NCI-H2171 treated with DMSO at 0.1 percent for 48 hours (cell line): Measurements from ENCODE around the gene PDXDC1.
"Not testable (repeated sequence)": the region's sequence is repeated elsewhere in the genome, so short reads cannot be mapped to it uniquely, and the experiment has no call there.

Experiments used
- DNase-seq: peaks from one replicate; lab custom pipeline; 2025; lab: John Stamatoyannopoulos, UW

Gene PDXDC1

GRCh38 chr16:15016951-15017580 is 42.2 kb downstream of the PDXDC1 start:
- DNase-seq: not testable (repeated sequence)

DNA sequence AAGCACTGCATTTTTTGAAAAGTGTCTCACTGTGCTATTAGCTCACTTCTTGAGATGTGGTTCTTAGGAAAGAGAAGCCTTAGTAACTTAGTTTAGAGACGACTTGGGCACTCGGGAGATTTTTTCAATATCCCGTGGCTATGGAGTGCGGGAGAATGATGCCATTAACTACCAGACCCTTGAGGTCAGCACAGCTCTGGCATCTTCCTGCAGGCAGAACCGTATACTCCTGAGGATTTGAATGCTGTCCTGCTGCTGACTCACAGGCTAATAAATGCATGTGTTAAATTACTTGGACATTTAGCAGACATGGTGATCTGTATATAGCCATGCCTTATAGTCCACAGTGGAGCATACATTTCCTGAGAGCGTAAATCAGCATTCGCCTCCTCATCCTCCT is 46.6 kb downstream of the PDXDC1 start:
- not testable (repeated sequence) for DNase-seq

GRCh38 chr16:15022194-15022593 is 47.4 kb downstream of the PDXDC1 start:
- peak; percentile 70 for DNase-seq

- not testable (repeated sequence) for DNase-seq
These were observed 48.7 kb downstream of the PDXDC1 start for GRCh38 chr16:15023381-15024077.

GRCh38 chr16:15024858-15025199 is 50.0 kb downstream of the PDXDC1 start:
- not testable (repeated sequence) for DNase-seq

DNA sequence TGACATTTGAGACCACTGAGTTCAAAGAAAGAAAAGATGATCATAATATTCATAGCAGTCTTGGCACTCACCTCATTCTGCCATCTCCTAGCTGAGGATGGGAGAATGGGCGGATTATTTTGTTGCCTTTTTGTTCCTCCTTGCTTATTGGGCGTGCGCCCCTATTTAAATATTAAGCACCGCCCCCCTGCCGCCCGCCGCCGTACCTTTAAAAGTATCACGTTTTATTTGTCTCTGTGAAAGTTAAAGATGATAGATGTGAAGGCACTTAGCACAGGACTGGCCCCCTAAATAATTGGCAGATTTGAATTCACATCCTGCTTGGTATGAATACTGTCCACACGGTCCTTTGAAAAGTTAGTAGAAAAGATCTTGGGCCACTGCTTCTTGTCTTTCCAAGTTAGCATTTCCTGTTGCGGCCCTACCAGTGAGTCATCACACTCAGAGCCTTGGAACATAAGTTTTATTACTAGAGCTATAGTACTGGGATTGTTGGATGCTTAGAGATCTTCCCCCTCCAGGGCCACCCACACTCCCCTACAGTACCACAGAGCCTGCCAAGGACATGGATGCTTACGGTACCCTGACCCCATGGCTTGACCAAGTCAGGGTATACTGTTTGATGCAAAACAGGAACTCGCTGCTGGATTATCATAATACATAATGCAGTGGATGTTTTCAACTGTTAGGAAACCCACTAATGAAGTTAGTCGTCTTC is 50.6 kb downstream of the PDXDC1 start:
- not testable (repeated sequence) for DNase-seq

- DNase-seq: not testable (repeated sequence)
These were observed 52.2 kb downstream of the PDXDC1 start for GRCh38 chr16:15027051-15027450.

- DNase-seq: not testable (repeated sequence)
These were observed 52.9 kb downstream of the PDXDC1 start for GRCh38 chr16:15027503-15028344.

- DNase-seq: not testable (repeated sequence)
These were observed 53.5 kb downstream of the PDXDC1 start for GRCh38 chr16:15028345-15028715.

DNA sequence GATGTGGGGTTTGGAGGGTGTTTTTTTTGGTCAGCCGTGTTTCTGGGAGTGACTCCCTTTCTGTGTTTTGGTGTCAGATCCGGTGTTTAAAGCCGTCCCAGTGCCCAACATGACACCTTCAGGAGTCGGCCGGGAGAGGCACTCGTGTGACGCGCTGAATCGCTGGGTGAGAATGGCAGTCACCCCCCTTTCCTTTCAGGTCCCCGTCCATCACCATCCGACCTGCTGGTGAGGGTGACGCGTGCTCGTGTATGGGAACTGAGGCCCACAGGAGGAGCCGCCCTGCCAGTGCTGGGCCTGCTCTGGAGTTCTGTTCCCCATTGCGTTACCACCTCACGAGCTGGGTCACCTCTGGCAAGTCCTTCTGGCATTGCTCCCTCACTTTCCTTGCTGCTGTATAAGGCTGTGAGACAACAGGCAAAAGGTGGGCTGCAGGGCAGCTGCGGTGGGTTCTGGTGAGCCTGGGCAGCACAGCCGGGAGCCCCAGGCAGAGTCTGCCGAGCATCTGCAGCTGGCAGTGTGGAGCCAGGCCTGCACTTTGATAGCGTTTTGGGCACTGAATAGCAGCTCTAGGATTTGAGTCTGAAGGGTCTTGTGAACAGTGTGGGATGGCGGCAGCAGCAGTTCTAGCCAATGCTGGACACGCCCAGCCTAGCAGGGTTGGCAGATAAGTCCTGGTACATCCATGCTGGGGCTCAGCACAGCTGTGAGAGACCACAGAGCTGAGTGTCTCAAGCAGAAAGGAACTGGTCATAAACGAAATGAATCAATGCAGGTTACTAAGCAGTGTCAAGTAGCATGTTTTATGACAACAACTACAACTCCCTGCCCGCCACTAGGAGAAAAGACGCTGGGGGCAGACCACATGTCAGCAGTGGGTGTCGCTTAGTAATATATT is 54.2 kb downstream of the PDXDC1 start:
- DNase-seq: not testable (repeated sequence)

DNA sequence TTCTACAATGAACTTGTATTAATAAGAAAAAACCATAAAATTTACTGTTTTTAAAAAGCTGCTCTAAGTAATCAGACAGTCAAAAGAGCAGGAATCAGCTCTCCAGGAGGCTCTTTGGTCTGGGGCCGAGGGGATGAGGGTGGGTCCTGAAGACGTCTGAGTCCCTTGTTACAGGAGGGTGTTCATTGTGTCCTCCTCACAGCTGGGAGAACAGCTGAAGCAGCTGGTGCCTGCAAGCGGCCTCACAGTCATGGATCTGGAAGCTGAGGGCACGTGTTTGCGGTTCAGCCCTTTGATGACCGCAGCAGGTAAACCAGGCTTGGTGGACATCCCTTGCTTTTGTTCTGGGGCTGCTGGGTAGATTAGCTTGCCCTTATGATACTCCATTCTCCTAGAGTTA is 54.9 kb downstream of the PDXDC1 start:
- not testable (repeated sequence) for DNase-seq

- DNase-seq: no peak
These were observed 56.4 kb downstream of the PDXDC1 start for GRCh38 chr16:15031179-15031578.

- no peak for DNase-seq
These were observed 56.8 kb downstream of the PDXDC1 start for GRCh38 chr16:15031586-15031985.

DNA sequence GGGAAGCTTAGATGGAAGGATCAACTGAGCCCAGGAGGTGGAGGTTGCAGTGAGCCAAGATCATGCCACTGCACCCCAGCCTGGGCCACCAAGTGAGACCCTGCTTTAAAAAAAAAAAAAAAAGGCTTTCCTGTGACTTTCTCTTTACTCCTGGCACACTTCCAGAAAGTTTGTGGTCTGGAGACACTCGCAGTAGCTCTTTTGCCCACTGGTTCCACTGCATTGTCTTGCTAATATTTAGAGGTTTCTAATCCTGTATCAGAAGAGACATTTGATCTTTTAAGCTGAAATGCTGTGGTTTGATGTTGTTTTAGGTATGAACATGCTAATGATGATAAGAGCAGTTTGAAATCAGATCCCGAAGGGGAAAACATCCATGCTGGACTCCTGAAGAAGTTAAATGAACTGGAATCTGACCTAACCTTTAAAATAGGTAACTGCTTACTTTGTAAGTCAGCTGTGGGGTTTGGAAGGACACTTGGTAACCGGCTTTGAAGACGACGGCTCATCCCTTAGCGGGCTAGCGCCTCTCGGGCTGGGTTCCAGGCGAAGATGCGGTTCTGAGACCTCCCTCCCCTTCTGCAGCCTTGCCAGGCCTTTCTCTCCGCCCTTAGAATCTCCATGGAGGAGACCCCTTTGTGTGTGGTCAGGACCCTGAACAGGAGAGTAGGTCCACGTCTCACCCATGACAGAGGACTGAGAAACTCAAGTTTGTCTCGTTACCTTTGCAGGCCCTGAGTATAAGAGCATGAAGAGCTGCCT is 57.9 kb downstream of the PDXDC1 start:
- DNase-seq: no peak

DNA sequence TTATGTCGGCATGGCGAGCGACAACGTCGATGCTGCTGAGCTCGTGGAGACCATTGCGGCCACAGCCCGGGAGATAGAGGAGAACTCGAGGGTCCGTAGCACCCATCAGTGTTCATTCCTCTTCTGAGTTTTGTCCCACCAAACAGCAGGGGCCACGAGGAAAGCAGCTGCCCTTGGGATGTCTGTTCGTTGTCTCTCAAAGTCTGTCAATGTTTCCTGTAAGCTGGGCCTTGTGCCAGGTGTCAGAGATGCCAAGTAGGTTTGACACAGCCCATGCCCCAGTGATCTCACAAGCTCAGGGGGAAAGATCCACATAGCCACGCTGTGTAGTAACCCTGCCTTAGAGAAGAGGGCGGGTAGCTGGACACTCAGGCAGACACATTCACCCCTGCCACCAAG is 58.5 kb downstream of the PDXDC1 start:
- DNase-seq: no peak

DNA sequence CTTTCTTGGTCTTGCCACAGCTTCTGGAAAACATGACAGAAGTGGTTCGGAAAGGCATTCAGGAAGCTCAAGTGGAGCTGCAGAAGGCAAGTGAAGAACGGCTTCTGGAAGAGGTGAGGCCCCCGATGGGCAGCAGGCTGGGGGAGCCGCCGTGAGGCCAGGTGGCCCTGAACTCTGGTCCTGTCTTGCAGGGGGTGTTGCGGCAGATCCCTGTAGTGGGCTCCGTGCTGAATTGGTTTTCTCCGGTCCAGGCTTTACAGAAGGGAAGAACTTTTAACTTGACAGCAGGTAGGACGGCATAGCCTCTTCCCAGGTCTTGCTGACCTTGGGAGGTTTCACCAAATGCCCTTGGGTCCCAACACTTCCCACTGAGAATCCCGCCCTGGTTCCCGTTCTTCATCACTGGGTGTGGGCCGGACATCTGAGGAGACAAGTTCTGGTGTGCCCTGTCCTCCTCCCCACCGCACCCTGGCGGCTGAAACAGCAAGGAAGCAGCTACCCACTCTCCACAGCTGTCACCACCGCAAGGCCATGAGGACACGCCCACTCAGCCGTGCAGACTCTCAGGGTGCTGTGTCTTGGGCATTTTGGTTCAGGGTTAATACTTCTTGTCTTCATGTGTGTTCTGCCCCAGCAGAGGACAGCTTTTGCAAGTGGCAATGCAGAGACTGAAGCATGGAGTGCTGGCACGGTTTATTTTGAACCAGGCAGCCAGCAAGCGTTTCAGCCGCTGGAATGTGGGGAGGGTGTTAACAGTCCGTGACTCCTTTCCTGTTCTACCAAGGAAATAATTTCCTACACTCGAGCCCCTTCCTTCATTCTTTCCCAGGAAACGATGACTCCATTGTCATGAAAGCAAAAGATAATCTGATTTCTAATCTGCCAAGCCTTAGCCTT is 59.7 kb downstream of the PDXDC1 start:
- no peak for DNase-seq

- no peak for DNase-seq
These were observed 60.4 kb downstream of the PDXDC1 start for GRCh38 chr16:15035163-15035729.

DNA sequence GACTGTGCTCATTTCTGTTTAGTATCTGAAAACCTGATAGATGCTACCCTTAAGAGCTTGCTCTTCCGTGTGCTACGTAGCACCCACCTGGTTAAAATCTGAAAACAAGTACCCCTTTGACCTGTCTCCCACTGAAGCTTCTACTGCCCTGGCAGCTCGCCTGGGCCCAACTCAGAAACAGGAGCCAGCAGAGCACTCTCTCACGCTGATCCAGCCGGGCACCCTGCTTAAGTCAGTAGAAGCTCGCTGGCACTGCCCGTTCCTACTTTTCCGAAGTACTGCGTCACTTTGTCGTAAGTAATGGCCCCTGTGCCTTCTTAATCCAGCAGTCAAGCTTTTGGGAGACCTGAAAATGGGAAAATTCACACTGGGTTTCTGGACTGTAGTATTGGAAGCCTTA is 62.2 kb downstream of the PDXDC1 start:
- no peak for DNase-seq

DNA sequence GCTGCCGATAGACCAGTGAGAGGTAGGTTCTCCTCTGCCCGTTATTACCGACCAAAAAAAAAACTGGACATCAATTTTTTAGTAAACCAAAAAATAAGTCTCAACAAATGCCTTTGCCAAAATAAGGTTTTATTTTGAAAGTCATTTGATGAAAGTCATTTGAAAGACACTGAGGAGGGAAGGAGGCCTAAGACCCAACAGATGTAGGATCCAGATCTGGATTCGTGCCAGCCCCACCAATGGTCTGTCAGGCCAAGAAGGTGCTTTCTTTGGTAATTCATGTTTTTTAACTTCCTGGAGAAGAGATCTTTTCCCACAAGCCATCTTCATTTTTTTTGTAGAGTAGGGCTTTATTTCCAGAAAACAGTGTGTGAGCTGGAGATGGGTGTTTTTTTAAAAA is 62.9 kb downstream of the PDXDC1 start:
- DNase-seq: no peak
